CD4-positive, alpha-beta T cell (primary cell): ENCODE results near the gene SGCB. TPM values are rescaled to one million over a fixed set of nuclear protein-coding genes. Genes with fewer than 3 reads are reported as not detected.

Source experiments
- ATAC-seq: fragments of 200-7000 bp; cut with Tn5 transposase; one replicate; pipeline ENCODE4 v1.10.0; 2022; ENCODE audit warnings: mild to moderate bottlenecking; ENCODE audit not compliant: poor library complexity
- CTCF ChIA-PET: fragments of 350-600 bp; sonication (Branson Sonifier 250); formaldehyde crosslinking; loops from one replicate; lab custom pipeline; 2021; ENCODE audit warnings: antibody characterized with exemption, inconsistent platforms; lab: Charles Lee
- POLR2A ChIA-PET: fragments of 350-600 bp; sonication (Branson Sonifier 250); formaldehyde crosslinking; loops from one replicate; lab custom pipeline; 2021; ENCODE audit warnings: antibody characterized with exemption, inconsistent platforms; lab: Charles Lee
- DNase-seq, 14 experiments: peaks; one replicate each; pipeline ENCODE4 v3.0.0-alpha.2; 2013 to 2020; ENCODE audit warnings: mixed read lengths in 2 of 14
- H3K27ac ChIP-seq, 2 donors: one replicate each; pipeline versions ENCODE4 v1.5.1 to v1.7.0; 2013; ENCODE audit warnings: low read length in 2 of 2, low read depth in 1 of 2, mild to moderate bottlenecking in 1 of 2
- H3K27me3 ChIP-seq, 2 experiments: 1 replicate in 1 of 2; 2 replicates in 1 of 2; pipeline versions ENCODE4 v1.6.1 to v1.7.0; 2013; ENCODE audit warnings: low read length in 2 of 2, control low read depth in 1 of 2, mild to moderate bottlenecking in 1 of 2, moderate library complexity in 1 of 2; ENCODE audit not compliant: insufficient read depth in 2 of 2, control insufficient read depth in 1 of 2
- H3K36me3 ChIP-seq: one replicate; pipeline ENCODE4 v1.6.1; 2013; ENCODE audit warnings: low read length, control low read depth; ENCODE audit not compliant: insufficient read depth
- H3K4me1 ChIP-seq: one replicate; pipeline ENCODE4 v1.6.1; 2013; ENCODE audit warnings: low read length, control low read depth; ENCODE audit not compliant: insufficient read depth
- H3K4me3 ChIP-seq: one replicate; pipeline ENCODE4 v1.5.1; 2013; ENCODE audit warnings: mild to moderate bottlenecking, low read length, moderate library complexity
- H3K9me3 ChIP-seq, 2 experiments: 1 replicate in 1 of 2; 2 replicates in 1 of 2; pipeline versions ENCODE4 v1.6.1 to v1.7.0; 2013; ENCODE audit warnings: low read length in 2 of 2, mild to moderate bottlenecking in 2 of 2, control low read depth in 1 of 2, moderate library complexity in 1 of 2; ENCODE audit not compliant: control insufficient read depth in 1 of 2, insufficient read depth in 1 of 2
- H3K27ac Mint-ChIP-seq: one replicate; pipeline ENCODE4 v1.8.0; 2020; ENCODE audit warnings: mixed read lengths
- H3K27me3 Mint-ChIP-seq: one replicate; pipeline ENCODE4 v1.8.0; 2021; ENCODE audit warnings: mixed read lengths
- H3K36me3 Mint-ChIP-seq: one replicate; pipeline ENCODE4 v1.8.0; 2021; ENCODE audit warnings: low read depth, mixed read lengths
- H3K4me1 Mint-ChIP-seq: one replicate; pipeline ENCODE4 v1.8.0; 2021; ENCODE audit warnings: low read depth, mixed read lengths
- H3K4me3 Mint-ChIP-seq: one replicate; pipeline ENCODE4 v1.8.0; 2020; ENCODE audit warnings: mild to moderate bottlenecking, mixed read lengths
- H3K9me3 Mint-ChIP-seq: one replicate; pipeline ENCODE4 v1.8.0; 2020; ENCODE audit warnings: mixed read lengths
- intact Hi-C, 2 experiments: fragments of 100-400 bp; cut with DNase I in 1 of 2; cut with micrococcal nuclease in 1 of 2; formaldehyde crosslinking; loops; one replicate each; pipeline versions ENCODE4 v1.15.1 to v1.9.0; 2023 to 2025; cut with DNase I, micrococcal nuclease
- total RNA-seq, 174 experiments: library from RNA in 2 of 174; stranded (reverse) in 2 of 174; gene quantifications; one replicate each; pipeline ENCODE4 v1.2.3 and lab custom pipeline; 2021 to 2026
- TF ChIP-seq, protein P1 (sequence below): fragments of 200-600 bp; IDR thresholded peaks from one replicate; pipeline ENCODE4 v1.8.0; 2022; ENCODE audit warnings: antibody characterized with exemption, mild to moderate bottlenecking

SGCB gene
- total RNA-seq, 2 experiments from 2014 or later, result 3.8 to 4.1 TPM

DNA sequence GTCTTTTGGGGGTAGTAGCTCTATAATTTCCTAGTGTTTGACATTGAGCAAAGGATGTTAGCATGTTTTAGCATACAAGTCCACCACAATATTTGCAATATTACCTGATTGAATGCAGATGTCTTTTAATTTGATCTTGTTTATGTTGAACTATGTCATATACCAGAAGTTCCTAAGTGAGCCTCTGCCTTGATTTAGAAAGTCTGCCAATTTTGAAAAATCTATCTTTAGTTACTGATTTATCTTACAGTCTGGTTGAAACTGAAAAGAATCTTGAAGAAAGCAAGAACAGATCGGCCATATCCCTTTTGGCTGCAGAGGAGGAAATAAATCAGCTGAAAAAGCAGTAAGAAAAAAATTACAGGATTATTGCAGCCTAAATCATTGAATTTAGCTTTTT is 31.5 kb upstream of the SGCB start:
- Histone ChIP-seq H3K27ac (no peak overlapping the region), H3K9me3 (no peaks in the 10 kb centered on the region), H3K27me3 (peaks cover 4 to 36% of the 10 kb centered on the region in 2 experiments), H3K4me3 (no peak overlapping the region), H3K36me3 (no peaks in the 10 kb centered on the region), H3K4me1 (no peaks in the 10 kb centered on the region)
- no peak overlapping the region for H3K27ac Mint-ChIP-seq
- intact Hi-C loops, result loop anchor here (10.0 kb wide), 2 partner anchors 65 to 75 kb away; no protein-coding TSS in a partner anchor
- H3K9me3 Mint-ChIP-seq, result no peaks in the 10 kb centered on the region
- no peaks in the 10 kb centered on the region for H3K4me1 Mint-ChIP-seq
- peaks cover 67% of the 10 kb centered on the region for H3K27me3 Mint-ChIP-seq
- ChIA-PET POLR2A (no interaction called here), CTCF (no interaction called here)
- ATAC-seq (no peak), DNase-seq (no peak)
- TF ChIP-seq, protein P1, sequence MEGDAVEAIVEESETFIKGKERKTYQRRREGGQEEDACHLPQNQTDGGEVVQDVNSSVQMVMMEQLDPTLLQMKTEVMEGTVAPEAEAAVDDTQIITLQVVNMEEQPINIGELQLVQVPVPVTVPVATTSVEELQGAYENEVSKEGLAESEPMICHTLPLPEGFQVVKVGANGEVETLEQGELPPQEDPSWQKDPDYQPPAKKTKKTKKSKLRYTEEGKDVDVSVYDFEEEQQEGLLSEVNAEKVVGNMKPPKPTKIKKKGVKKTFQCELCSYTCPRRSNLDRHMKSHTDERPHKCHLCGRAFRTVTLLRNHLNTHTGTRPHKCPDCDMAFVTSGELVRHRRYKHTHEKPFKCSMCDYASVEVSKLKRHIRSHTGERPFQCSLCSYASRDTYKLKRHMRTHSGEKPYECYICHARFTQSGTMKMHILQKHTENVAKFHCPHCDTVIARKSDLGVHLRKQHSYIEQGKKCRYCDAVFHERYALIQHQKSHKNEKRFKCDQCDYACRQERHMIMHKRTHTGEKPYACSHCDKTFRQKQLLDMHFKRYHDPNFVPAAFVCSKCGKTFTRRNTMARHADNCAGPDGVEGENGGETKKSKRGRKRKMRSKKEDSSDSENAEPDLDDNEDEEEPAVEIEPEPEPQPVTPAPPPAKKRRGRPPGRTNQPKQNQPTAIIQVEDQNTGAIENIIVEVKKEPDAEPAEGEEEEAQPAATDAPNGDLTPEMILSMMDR, result no peak
- no peaks in the 10 kb centered on the region for H3K36me3 Mint-ChIP-seq
- no peak overlapping the region for H3K4me3 Mint-ChIP-seq

DNA sequence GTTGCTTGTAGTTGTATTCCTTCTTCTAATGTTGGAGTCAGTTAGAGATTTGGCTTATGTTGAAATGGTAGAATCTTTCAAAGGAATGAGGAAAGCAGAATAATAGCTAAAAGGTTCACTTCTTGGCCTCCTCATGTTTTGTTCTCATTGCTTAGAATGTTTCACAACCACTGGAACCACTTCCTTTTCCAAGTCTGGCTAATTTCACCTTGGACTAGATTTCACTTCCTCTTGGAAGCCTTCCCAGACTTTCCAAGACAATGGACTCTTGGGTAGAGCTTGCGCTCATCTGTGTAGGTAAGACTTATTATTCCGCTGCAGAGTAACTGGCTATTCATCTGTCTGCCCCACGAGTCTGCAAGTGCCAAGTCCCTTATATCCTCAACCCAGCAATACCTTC is 21.3 kb upstream of the SGCB start:
- POLR2A ChIA-PET, result no interaction called here
- Mint-ChIP-seq H3K27ac (no peak overlapping the region), H3K4me3 (no peak overlapping the region), H3K4me1 (no peaks in the 10 kb centered on the region), H3K9me3 (no peaks in the 10 kb centered on the region), H3K27me3 (peaks cover 21% of the 10 kb centered on the region), H3K36me3 (no peaks in the 10 kb centered on the region)
- TF ChIP-seq, protein P1, result no peak
- Histone ChIP-seq H3K27ac (no peak overlapping the region), H3K36me3 (no peaks in the 10 kb centered on the region), H3K27me3 (peaks cover 0 to 9% of the 10 kb centered on the region in 2 experiments), H3K9me3 (no peaks in the 10 kb centered on the region), H3K4me3 (no peak overlapping the region), H3K4me1 (no peaks in the 10 kb centered on the region)
- CTCF ChIA-PET, result no interaction called here
- DNase-seq (no peak), ATAC-seq (no peak)
- intact Hi-C loops, result no loop called here

DNA sequence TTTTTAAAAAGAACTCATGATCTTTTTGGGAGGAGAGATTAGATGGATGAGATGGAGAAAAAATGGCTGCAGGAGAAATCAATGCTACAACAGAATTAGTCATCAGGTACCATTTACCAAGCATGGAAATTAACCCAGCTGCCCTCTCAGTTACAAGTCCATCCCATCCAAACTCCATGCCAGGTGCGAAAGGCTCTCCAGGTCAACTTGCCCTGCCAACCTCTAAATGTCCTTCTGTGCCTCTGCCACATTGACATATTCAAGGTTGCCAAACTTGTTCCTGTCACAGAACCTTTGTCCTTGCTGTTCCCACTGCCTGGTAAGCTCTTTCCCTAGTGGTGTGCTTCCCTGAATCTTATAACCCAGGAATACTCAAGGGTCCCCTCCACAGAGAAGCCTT is 20.2 kb upstream of the SGCB start:
- H3K27me3 Mint-ChIP-seq, result peaks cover 32% of the 10 kb centered on the region
- CTCF ChIA-PET, result no interaction called here
- H3K27me3 ChIP-seq, result peaks cover 2 to 14% of the 10 kb centered on the region in 2 experiments
- intact Hi-C loops, result no loop called here
- H3K4me3 ChIP-seq, result no peak overlapping the region
- ATAC-seq (no peak), DNase-seq (no peak)
- H3K36me3 ChIP-seq, result no peaks in the 10 kb centered on the region
- H3K4me1 Mint-ChIP-seq, result peaks cover 2% of the 10 kb centered on the region
- POLR2A ChIA-PET, result no interaction called here
- no peak overlapping the region for H3K27ac Mint-ChIP-seq
- TF ChIP-seq, protein P1, result no peak
- no peaks in the 10 kb centered on the region for H3K9me3 ChIP-seq
- no peaks in the 10 kb centered on the region for H3K36me3 Mint-ChIP-seq
- H3K4me1 ChIP-seq, result no peaks in the 10 kb centered on the region
- H3K4me3 Mint-ChIP-seq, result no peak overlapping the region
- no peaks in the 10 kb centered on the region for H3K9me3 Mint-ChIP-seq
- H3K27ac ChIP-seq, result no peak overlapping the region
